ENCODE measurements around the gene PLCL1. TPM values are rescaled to one million over a fixed set of nuclear protein-coding genes. Genes with fewer than 3 reads are reported as not detected.

PLCL1 gene
- total RNA-seq, 1 donor from 2014 or later = 2.5 TPM

- intact Hi-C loops (cut with micrococcal nuclease) = loop anchor here (2.0 kb wide), 2 partner anchors 41 to 129 kb away; no protein-coding TSS in a partner anchor
Measured at GRCh38 chr2:197805715-197806633, 1.6 kb downstream of the PLCL1 start.

GRCh38 chr2:197809064-197809463, 4.7 kb downstream of the PLCL1 start:
- intact Hi-C loops (cut with micrococcal nuclease) = no loop called here

DNA sequence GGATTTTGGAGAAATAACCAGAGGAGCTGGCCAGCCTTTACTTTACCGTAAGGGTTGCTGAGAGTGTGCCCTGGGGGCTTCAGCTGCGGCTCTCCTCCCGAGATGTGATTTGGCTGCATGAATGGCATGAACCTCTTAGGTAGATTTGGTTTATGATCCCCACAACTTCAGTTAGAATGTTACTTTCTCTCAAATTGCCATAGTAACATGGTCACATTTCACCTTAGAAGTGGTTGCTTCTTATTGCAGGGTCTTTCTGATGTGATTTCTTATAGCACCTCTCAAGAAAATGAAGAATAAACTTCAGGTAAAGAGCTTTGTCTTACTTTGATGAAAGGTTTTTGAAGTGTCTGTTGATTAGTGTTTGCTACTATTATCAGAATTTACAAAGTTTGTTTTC, 5.6 kb downstream of the PLCL1 start:
- intact Hi-C loops (cut with micrococcal nuclease) = no loop called here

GRCh38 chr2:197810491-197810890, 6.1 kb downstream of the PLCL1 start:
- intact Hi-C loops (cut with micrococcal nuclease) = no loop called here

- intact Hi-C loops (cut with micrococcal nuclease) = no loop called here
Measured at GRCh38 chr2:197813093-197813787, 8.8 kb downstream of the PLCL1 start.

DNA sequence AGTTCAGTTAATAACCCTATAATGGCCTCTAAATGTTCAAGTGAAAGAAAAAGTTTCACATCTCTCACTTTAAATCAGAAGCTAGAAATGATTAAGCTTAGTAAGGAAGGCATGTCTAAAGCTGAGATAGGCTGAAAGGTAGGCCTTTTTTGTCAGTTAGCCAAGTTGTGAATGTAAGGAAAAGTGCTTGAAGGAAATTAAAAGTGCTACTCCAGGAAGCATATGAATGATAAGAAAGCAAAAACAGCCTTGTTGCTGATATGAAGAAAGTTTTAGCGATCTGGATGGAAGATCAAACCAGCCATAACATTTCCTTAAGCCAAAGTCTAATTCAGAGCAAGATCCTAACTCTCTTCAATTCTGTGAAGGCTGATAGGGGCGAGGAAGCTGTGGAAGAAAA, 10.1 kb downstream of the PLCL1 start:
- intact Hi-C loops (cut with micrococcal nuclease) = no loop called here

DNA sequence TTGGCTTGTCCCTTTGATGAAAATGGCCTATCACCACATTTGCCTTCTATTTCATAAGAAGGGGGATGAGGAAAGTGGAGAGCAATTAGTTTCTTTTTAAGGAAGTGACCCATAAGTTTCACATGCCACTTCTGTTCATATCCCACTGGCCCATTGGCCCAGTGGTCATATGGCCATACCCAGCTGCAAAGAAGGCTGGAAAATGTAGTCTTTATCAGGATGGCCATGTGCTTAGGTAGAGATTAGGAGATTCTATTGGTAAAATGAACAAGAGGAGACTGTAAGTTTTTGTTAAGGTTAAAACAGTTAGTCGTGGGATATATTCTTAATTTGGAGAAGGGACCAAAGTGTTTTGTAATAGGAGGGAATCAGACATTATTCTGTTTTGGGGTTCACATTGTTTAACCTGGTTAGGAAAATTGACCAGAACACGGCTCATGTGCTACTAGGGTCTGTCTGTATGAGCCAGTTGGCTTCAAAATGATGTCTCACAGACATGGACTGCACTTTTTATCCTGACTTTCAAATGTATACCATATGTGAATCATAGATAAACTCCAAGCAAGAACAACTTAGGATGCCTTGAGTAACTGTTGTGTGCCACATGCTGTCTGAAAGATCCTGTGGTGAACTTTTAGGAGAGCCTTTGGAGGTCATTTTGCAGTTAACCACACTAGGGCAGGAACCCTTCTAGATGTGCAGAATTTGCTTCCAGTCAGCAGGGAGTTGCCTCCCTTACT, 17.3 kb downstream of the PLCL1 start:
- intact Hi-C loops (cut with micrococcal nuclease) = no loop called here

- intact Hi-C loops (cut with micrococcal nuclease) = no loop called here
Measured at GRCh38 chr2:197822333-197822732, 17.9 kb downstream of the PLCL1 start.

DNA sequence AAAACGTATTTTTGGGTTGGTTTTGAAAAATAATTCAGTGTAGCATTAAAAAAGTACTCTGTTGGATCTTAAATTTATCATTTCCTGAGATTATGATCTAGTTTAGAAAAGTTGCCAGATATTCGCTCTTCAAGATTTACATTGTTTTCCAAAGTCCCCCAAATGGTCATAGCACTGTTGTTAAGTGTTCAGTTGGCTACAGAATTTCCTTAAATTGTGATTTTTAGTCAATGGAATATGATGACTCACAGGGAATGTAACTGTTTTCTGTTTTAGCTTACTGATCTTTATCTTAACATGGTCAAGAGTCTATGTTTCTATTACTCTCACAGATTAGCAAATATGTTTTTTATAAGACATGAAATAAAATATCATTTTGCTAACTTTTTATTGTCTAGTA, 23.2 kb downstream of the PLCL1 start:
- intact Hi-C loops (cut with micrococcal nuclease) = no loop called here

DNA sequence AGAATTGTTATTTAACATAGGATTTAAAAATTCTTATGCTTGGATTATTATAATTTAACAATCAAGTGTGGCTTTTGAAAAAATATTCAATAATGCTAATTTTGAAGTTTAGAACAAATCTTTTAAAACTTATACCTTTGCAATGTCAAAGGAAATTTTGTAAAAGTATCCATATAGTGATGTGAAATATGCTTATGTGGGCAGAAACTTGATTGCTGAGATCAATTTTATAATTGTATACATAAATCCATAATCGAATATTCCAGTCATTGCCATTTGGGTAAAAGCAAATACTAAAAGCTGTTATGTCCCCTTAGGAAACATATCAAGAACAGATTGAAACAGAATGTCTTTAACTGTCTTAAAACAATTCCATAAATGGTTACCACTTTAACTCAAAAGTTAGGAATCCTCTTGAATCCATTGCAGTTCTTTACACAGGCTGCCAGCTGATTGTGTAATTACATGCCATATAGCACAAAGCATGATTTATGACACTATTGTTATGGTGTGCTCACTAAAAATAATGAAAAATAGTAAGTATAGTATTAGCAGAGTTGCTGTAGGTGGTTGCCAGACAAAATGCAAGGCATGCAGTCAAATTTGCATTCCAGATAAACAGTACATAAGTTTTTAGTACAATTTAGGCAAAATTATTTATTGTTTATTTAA, 24.2 kb downstream of the PLCL1 start:
- intact Hi-C loops (cut with micrococcal nuclease) = no loop called here

GRCh38 chr2:197834771-197835170, 30.4 kb downstream of the PLCL1 start:
- intact Hi-C loops (cut with micrococcal nuclease) = loop anchor here (5.0 kb wide), 1 partner anchor 53 kb away; no protein-coding TSS in a partner anchor

GRCh38 chr2:197835293-197835692, 30.9 kb downstream of the PLCL1 start:
- intact Hi-C loops (cut with micrococcal nuclease) = loop anchor here (5.0 kb wide), 1 partner anchor 52 kb away; no protein-coding TSS in a partner anchor

GRCh38 chr2:197838036-197838435, 33.6 kb downstream of the PLCL1 start:
- intact Hi-C loops (cut with micrococcal nuclease) = loop anchor here (1.0 to 5.0 kb wide), 3 partner anchors 31 to 49 kb away; partner anchors contain the start of gene PLCL1

GRCh38 chr2:197838579-197838978, 34.2 kb downstream of the PLCL1 start:
- intact Hi-C loops (cut with micrococcal nuclease) = loop anchor here (1.0 to 5.0 kb wide), 3 partner anchors 31 to 49 kb away; partner anchors contain the start of gene PLCL1

GRCh38 chr2:197839327-197839726, 34.9 kb downstream of the PLCL1 start:
- intact Hi-C loops (cut with micrococcal nuclease) = loop anchor here (5.0 kb wide), 1 partner anchor 48 kb away; no protein-coding TSS in a partner anchor

GRCh38 chr2:197839856-197840255, 35.5 kb downstream of the PLCL1 start:
- intact Hi-C loops (cut with micrococcal nuclease) = loop anchor here (5.0 kb wide), 1 partner anchor 47 kb away; no protein-coding TSS in a partner anchor

- intact Hi-C loops (cut with micrococcal nuclease) = loop anchor here (2.0 kb wide), 1 partner anchor 41 kb away; the partner anchor contains the start of gene PLCL1
Measured at GRCh38 chr2:197846128-197846527, 41.7 kb downstream of the PLCL1 start.

- intact Hi-C loops (cut with micrococcal nuclease) = loop anchor here (2.0 kb wide), 1 partner anchor 42 kb away; the partner anchor contains the start of gene PLCL1
Measured at GRCh38 chr2:197846777-197847176, 42.4 kb downstream of the PLCL1 start.

DNA sequence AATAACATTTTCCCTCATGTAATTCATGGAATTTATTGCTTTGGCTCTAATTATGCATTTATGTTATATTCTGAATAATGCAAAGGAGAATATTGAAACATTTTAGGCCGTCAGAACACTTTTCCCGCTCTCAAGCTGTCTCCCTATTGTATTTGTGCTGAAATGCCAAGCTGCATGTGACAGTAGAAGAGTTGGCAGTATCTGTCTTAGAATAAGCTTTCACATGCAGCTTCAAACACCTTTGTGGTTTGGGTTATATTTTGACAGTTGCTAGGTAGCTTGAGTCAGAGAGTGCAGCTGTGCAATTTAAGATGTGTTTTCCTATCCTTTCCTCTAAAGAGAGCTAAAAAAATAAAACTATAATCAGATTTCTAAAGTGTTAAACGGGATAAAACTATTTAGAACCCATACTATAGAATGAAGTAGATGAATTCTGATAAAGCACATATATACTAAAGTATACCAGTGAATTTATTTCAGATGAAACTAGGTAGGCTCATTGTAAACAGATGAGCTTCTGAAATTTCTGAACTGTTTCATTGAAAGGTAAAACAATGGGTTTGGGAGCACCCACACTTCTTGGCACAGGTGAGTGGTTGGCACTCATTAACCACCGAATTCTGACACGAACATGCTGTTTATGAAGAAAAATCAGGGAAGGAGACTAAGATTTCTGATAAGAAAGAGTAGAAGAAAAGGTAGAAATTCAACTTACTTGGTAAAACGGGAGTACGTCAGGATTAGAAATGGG, 43.4 kb downstream of the PLCL1 start:
- intact Hi-C loops (cut with micrococcal nuclease) = loop anchor here (2.0 kb wide), 1 partner anchor 43 kb away; the partner anchor contains the start of gene PLCL1

DNA sequence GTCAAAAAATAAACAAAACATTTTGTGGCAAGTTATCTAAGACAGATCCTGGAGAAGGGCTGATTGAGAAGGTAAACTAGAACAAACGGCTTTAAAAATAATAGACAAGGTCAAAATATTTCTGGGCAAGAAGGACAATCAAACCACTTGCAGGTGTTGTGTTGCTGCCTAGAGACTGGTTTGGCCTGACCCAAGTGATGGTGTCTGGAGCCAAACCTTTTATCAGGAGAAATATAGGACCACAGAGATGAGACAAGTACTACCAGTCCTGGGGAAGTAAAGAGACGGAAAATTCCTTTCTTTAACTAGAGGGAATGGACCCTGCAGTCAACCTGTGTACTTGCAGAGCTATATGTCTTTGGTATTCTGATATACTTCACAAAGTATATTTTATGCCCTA, 44.2 kb downstream of the PLCL1 start:
- intact Hi-C loops (cut with micrococcal nuclease) = no loop called here
